HEK293 (cell line): ENCODE data around the gene CHRNA4.

Source experiments
- ATF2 ChIP-seq: fragments of 450-650 bp; formaldehyde crosslinking; IDR thresholded peaks from 2 replicates; pipeline ENCODE4 v1.5.1; 2016; ENCODE audit warnings: missing biosample characterization, missing genetic modification characterization, low read depth
- INSM2 ChIP-seq: fragments of 450-650 bp; formaldehyde crosslinking; IDR thresholded peaks from 2 replicates; pipeline ENCODE4 v1.5.1; 2016; ENCODE audit warnings: missing biosample characterization, missing genetic modification characterization
- KLF16 ChIP-seq: fragments of 450-650 bp; formaldehyde crosslinking; IDR thresholded peaks from 2 replicates; pipeline ENCODE4 v1.5.1; 2017; ENCODE audit warnings: missing biosample characterization, missing genetic modification characterization
- KLF17 ChIP-seq: fragments of 450-650 bp; formaldehyde crosslinking; IDR thresholded peaks from 2 replicates; pipeline ENCODE4 v1.5.1; 2016; ENCODE audit warnings: missing biosample characterization, missing genetic modification characterization
- SETDB1 ChIP-seq: IDR thresholded peaks from one replicate; pipeline ENCODE4 v1.6.1; 2017; ENCODE audit warnings: mild to moderate bottlenecking, low read length, moderate library complexity, mixed read lengths; ENCODE audit not compliant: insufficient read length
- TSHZ1 ChIP-seq: fragments of 450-650 bp; formaldehyde crosslinking; IDR thresholded peaks from 2 replicates; pipeline ENCODE4 v1.5.1; 2016; ENCODE audit warnings: missing biosample characterization, missing genetic modification characterization, borderline replicate concordance
- ZFP69B ChIP-seq: fragments of 450-650 bp; formaldehyde crosslinking; IDR thresholded peaks from 2 replicates; pipeline ENCODE4 v1.5.1; 2016; ENCODE audit warnings: missing biosample characterization, missing genetic modification characterization
- ZNF148 ChIP-seq: fragments of 450-650 bp; formaldehyde crosslinking; IDR thresholded peaks from 2 replicates; pipeline ENCODE4 v1.5.0; 2017; ENCODE audit warnings: missing biosample characterization, missing genetic modification characterization, borderline replicate concordance
- ZNF24 ChIP-seq: fragments of 450-650 bp; formaldehyde crosslinking; IDR thresholded peaks from 2 replicates; pipeline ENCODE4 v1.5.1; 2016; ENCODE audit warnings: missing biosample characterization, missing genetic modification characterization
- ZNF398 ChIP-seq: fragments of 450-650 bp; formaldehyde crosslinking; IDR thresholded peaks from 2 replicates; pipeline ENCODE4 v1.5.1; 2017; ENCODE audit warnings: missing biosample characterization, missing genetic modification characterization
- ZNF548 ChIP-seq: fragments of 450-650 bp; formaldehyde crosslinking; IDR thresholded peaks from 2 replicates; pipeline ENCODE4 v1.5.1; 2016; ENCODE audit warnings: missing biosample characterization, missing genetic modification characterization
- ZNF558 ChIP-seq: fragments of 450-650 bp; formaldehyde crosslinking; IDR thresholded peaks from 2 replicates; pipeline ENCODE4 v1.5.1; 2016; ENCODE audit warnings: missing biosample characterization, missing genetic modification characterization
- ZNF629 ChIP-seq: fragments of 450-650 bp; formaldehyde crosslinking; IDR thresholded peaks from 2 replicates; pipeline ENCODE4 v1.5.1; 2017; ENCODE audit warnings: missing biosample characterization, missing genetic modification characterization
- ZNF660 ChIP-seq: fragments of 450-650 bp; IDR thresholded peaks from 2 replicates; pipeline ENCODE4 v1.5.1; 2018; ENCODE audit warnings: missing biosample characterization, mild to moderate bottlenecking, missing genetic modification characterization
- ZNF692 ChIP-seq: fragments of 450-650 bp; formaldehyde crosslinking; IDR thresholded peaks from 2 replicates; pipeline ENCODE4 v1.5.1; 2016; ENCODE audit warnings: missing biosample characterization, missing genetic modification characterization
- ZNF707 ChIP-seq: fragments of 450-650 bp; formaldehyde crosslinking; IDR thresholded peaks from 2 replicates; pipeline ENCODE4 v1.5.1; 2016; ENCODE audit warnings: missing biosample characterization, missing genetic modification characterization
- ZNF747 ChIP-seq: fragments of 450-650 bp; formaldehyde crosslinking; IDR thresholded peaks from 2 replicates; pipeline ENCODE4 v1.5.1; 2016; ENCODE audit warnings: missing biosample characterization, missing genetic modification characterization
- ZNF785 ChIP-seq: fragments of 450-650 bp; formaldehyde crosslinking; IDR thresholded peaks from 2 replicates; pipeline ENCODE4 v1.5.1; 2016; ENCODE audit warnings: missing biosample characterization, missing genetic modification characterization
- ZSCAN18 ChIP-seq: fragments of 450-650 bp; formaldehyde crosslinking; IDR thresholded peaks from 2 replicates; pipeline ENCODE4 v1.5.1; 2016; ENCODE audit warnings: missing biosample characterization, missing genetic modification characterization
- ZSCAN23 ChIP-seq: fragments of 450-650 bp; formaldehyde crosslinking; IDR thresholded peaks from 2 replicates; pipeline ENCODE4 v1.5.1; 2016; ENCODE audit warnings: missing biosample characterization, missing genetic modification characterization

The CHRNA4 gene

GRCh38 chr20:63339154-63340094, 21.7 kb downstream of the CHRNA4 start (continued):
- TF ChIP-seq ZNF692 (tag by site-specific recombination) (peak; percentile 73), SETDB1 (peak; percentile 40), INSM2 (peak; percentile 75), ZNF660 (tag by site-specific recombination) (peak; percentile 23; the same call in 1 of the 2 replicates), KLF16 (peak; percentile 92), KLF17 (tag by site-specific recombination) (peak; percentile 74), ZSCAN18 (tag by site-specific recombination) (peak; percentile 87; the same call in 1 of the 2 replicates), ZNF707 (tag by site-specific recombination) (0 out of 2 replicates have a peak, but pooled peaks have one; percentile 54), ZNF785 (tag by site-specific recombination) (peak; percentile 95), ZNF148 (tag by site-specific recombination) (0 out of 2 replicates have a peak, but pooled peaks have one; percentile 15), ZNF747 (0 out of 2 replicates have a peak, but pooled peaks have one; percentile 64), ZNF398 (peak; percentile 65), ZNF558 (tag by site-specific recombination) (peak; percentile 62), ZNF548 (tag by site-specific recombination) (0 out of 2 replicates have a peak, but pooled peaks have one; percentile 35), ATF2 (peak; percentile 100), ZNF629 (tag by site-specific recombination) (peak; percentile 97), ZNF24 (tag by site-specific recombination) (peak; percentile 94), TSHZ1 (tag by site-specific recombination) (peak; percentile 47; the same call in 1 of the 2 replicates), ZSCAN23 (tag by site-specific recombination) (peak; percentile 94), ZFP69B (tag by site-specific recombination) (peak; percentile 82)
